ENCODE data around the gene TGFBRAP1.

Gene TGFBRAP1

DNA sequence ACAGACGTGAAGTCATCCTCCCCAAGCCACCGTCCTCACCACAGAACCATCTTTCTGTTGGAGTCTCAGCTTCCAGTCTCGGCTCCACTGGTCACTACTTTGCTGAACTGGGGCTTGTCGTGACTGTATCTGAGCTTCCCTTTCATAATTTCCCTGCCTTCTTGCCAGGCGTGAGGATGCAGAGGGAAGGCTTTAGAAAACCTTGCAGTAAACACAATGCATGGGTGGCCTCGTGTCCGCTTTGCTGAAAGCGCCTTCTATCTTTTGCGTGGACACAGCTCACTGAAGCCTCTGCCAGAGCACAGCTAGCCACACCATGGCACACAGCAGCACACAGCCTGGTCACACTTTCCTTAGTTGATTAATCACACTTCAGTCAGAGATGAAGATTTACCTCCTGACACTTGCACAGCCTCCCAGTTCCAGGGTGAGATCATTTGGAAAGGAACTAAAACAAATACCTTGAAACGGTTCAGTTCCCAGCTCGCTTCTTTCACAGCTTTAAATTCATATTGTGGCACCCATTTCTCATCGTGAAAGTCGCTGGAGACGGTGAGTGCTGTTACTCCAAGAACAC, 90.8 kb downstream of the TGFBRAP1 start:
- DNase-seq (ENCODE audit: insufficient read length, low spot score): no peak
- FAIRE-seq: no peak
- TF ChIP-seq, protein P1, sequence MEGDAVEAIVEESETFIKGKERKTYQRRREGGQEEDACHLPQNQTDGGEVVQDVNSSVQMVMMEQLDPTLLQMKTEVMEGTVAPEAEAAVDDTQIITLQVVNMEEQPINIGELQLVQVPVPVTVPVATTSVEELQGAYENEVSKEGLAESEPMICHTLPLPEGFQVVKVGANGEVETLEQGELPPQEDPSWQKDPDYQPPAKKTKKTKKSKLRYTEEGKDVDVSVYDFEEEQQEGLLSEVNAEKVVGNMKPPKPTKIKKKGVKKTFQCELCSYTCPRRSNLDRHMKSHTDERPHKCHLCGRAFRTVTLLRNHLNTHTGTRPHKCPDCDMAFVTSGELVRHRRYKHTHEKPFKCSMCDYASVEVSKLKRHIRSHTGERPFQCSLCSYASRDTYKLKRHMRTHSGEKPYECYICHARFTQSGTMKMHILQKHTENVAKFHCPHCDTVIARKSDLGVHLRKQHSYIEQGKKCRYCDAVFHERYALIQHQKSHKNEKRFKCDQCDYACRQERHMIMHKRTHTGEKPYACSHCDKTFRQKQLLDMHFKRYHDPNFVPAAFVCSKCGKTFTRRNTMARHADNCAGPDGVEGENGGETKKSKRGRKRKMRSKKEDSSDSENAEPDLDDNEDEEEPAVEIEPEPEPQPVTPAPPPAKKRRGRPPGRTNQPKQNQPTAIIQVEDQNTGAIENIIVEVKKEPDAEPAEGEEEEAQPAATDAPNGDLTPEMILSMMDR (IDR thresholded peaks at IDR 0.05; ENCODE audit: insufficient read depth, missing control alignments): no peak

DNA sequence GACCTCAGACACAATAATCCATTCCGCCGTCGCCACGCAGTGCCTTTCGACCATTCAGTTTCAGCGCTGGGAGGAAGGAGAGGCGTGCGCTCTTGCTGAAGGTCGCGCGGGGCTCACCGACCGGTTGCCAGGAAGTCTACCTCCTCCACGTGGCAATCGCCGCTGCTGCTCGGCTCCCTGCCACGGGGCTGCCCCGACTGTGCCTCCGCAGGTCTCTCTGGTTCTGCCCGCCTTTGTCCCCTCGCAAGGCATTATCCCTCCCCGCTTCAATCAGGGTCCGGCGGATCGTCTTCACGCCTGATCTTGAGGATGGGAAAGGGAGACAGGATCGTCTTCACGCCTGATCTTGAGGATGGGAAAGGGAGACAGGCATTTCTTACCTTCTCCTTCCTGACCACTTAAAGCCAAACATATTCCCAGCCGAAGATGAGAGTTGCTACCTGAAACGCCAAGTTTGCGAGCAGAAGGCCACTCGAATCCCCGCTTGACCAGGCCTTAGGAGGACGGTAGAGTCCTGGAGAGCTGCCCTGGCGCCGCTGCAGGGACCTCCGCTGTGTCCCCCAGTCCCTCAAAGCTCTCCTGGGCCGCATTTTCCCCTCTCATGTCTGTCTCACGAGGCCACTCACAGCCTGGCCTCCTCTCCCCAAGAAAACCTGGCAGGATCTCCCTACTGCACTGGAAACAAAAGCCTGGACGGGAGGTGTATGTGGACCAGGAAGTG, 92.3 kb downstream of the TGFBRAP1 start:
- DNase-seq (ENCODE audit: insufficient read length, low spot score) (no peak), FAIRE-seq (no peak)
- TF ChIP-seq, protein P1 (IDR thresholded peaks at IDR 0.05; ENCODE audit: insufficient read depth, missing control alignments): no peak

DNA sequence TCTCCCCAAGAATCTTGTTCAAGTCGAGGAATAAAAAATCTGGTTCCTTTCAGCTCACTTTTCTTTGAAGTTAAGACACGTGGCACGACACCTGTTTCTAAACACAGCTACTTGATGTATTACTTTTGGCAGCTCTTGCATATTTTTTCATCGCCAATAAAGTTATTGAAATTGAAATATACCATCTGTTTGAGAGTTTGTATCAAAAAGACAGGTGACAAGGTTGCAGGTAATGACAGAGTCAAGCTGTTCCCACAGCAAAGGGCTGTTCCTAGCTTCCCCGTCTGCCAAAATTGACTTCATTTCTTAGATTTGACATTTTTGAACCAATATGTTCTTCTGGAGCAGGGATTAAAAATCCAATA, 93.5 kb downstream of the TGFBRAP1 start:
- DNase-seq (ENCODE audit: insufficient read length, low spot score) (no peak), FAIRE-seq (no peak)
- TF ChIP-seq, protein P1 (IDR thresholded peaks at IDR 0.05; ENCODE audit: insufficient read depth, missing control alignments): no peak

DNA sequence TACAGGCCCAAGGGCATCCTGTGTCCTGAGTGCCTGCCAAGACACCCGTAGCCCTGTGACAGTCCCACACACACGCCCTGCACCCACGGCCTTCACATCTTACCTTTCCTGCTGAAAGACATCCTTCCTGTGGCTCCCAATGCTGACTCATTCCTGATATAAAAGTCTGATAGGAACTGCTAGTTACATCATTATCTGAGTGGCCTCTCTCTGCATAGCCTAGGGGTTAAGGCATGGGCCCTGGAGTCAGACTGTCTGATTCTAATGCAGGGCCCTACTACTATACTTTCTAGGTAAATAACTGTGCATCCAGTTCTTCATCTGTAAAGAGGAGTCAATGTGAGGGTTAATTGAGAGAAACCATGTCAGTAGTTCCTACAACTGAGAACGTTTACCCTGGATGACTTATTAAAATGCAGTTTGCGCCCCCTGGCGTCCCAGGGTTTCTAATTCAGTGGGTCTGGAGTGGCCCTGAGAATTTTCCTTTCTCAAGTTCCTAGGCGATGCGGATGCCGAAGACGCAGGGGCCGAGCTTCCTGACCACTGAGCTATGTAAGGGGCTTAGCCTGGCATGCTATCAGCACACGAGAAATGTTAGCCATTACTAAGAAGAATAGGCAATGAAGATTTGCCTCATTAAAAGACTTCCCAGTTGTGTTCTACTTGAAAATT, 94.0 kb downstream of the TGFBRAP1 start:
- DNase-seq (ENCODE audit: insufficient read length, low spot score) (no peak), FAIRE-seq (no peak)
- TF ChIP-seq, protein P1 (IDR thresholded peaks at IDR 0.05; ENCODE audit: insufficient read depth, missing control alignments): peak; percentile 80

DNA sequence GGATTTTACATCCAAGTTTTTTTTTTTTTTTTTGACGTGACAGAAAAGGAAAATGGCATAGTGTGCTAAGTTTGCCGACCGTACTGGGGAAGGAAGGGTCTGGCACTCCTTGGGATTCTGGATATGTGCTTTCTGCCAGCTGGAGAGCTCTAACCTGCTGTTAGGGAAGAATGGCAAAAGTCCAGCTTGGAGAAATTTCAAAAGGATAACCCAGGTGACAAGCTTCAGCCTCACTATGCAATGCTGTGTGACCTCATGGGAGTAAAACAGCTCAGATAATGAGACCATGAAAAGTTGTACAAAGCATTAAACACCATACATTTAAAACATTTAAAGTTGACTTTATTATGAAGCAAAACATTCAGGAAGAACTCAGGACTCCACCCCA, 98.3 kb downstream of the TGFBRAP1 start:
- no peak for FAIRE-seq
- TF ChIP-seq, protein P1 (IDR thresholded peaks at IDR 0.05; ENCODE audit: insufficient read depth, missing control alignments): no peak
- no peak for DNase-seq (ENCODE audit: insufficient read length, low spot score)

DNA sequence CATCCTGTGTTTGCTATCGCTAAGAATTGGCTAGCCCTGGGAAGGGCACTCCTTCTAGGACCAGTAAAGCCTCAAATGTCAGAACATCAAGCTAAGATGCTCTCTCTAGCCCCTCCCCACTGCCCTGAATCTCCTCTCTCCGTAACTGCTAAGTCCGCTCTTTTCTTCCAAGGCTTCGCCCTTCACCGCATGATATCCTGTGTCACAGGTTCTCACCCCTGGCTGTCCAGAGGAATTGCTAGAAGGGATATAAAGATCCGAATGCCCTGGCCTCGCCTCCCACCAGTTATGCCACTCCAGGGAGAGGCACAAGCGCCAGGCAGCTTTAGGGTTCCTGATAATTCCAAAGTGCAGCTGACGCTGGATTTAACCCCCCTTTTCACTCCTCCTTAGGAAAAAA, 105.1 kb downstream of the TGFBRAP1 start:
- TF ChIP-seq, protein P1 (IDR thresholded peaks at IDR 0.05; ENCODE audit: insufficient read depth, missing control alignments): no peak
- FAIRE-seq (no peak), DNase-seq (ENCODE audit: insufficient read length, low spot score) (no peak)

DNA sequence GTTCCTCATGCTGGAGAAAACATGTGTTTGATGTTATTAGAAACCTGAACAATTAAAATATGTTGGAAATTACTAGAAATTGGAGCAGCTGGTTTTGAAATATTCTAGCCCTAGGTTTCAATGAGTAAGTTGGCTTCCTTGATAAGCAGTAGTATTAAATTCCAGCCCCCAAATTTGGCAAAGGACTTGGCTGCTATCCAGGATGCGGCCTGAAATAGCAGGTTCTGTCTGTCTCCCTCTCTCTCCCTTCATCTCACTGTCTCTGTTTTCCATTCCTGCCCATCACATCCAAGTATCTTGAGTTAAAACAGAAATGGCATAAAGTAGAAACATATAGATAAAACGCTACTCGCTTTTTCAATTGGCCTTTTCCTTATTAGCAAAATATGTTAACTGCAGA, 108.9 kb downstream of the TGFBRAP1 start:
- DNase-seq (ENCODE audit: insufficient read length, low spot score) (no peak), FAIRE-seq (no peak)
- TF ChIP-seq, protein P1 (IDR thresholded peaks at IDR 0.05; ENCODE audit: insufficient read depth, missing control alignments): no peak

Data from D721Med (cell line).